ENCODE data around the gene ZNF687. TPM values are rescaled to one million over a fixed set of nuclear protein-coding genes. Genes with fewer than 3 reads are reported as not detected.

The ZNF687 gene
- total RNA-seq, 1 donor from 2014 or later, result 12.4 TPM

GRCh38 chr1:151293093-151293492 lies 11.0 kb downstream of the ZNF687 start:
- DNase-seq (no peak), ATAC-seq (ENCODE audit: poor library complexity) (no peak)
- intact Hi-C loops (cut with DNase I), result no loop called here

GRCh38 chr1:151294742-151295462 lies 12.8 kb downstream of the ZNF687 start:
- no peak for ATAC-seq (ENCODE audit: poor library complexity)
- no peak for DNase-seq
- intact Hi-C loops (cut with DNase I), result loop anchor here (5.0 kb wide), 1 partner anchor 47 kb away; no protein-coding TSS in a partner anchor

GRCh38 chr1:151309811-151310323 lies 27.8 kb downstream of the ZNF687 start:
- DNase-seq (no peak), ATAC-seq (ENCODE audit: poor library complexity) (no peak)
- intact Hi-C loops (cut with DNase I), result no loop called here

DNA sequence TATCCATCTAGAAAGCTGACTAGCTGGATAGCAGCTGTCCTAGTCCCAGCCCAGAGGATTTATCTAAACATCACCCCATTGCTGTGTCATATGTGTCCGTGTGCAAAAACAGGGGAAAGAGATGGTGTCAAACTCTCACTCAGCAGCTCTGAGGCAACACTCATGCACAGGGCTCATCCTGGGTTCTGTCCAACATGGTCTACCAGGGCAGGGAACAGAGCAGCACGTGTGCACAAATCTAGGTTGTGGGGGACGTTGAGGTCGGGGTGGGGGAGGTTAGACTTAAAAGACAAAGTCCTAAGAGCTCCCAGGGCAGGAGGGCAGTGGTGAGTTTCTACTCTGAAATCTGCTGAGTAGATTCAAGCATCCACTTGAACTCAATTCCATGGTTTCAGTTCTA lies 28.9 kb downstream of the ZNF687 start:
- intact Hi-C loops (cut with DNase I), result no loop called here
- no peak for ATAC-seq (ENCODE audit: poor library complexity)
- DNase-seq, result no peak

- ATAC-seq (ENCODE audit: poor library complexity) (peak; percentile 85), DNase-seq (peak; percentile 67)
These were observed 29.7 kb downstream of the ZNF687 start for GRCh38 chr1:151311589-151312331.

DNA sequence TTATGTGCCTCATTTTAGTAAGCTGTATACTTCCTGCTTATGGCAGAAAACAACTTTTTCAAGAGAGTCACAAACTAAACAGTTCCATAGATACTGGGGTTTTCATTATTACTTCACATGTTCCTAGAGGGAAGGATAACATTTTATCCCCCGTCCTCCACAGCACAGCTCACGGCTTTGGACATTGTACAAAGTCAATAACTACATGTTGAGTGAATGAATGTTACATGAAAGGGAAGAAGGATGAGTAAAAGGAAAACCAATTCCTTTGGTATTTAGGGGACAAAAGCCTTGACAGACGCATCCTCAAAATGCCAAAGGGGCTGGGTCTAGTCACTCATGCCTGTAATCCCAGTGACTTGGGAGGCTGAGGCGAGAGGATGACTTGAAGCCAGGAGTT lies 30.3 kb downstream of the ZNF687 start:
- ATAC-seq (ENCODE audit: poor library complexity), result no peak
- intact Hi-C loops (cut with DNase I), result no loop called here

More at GRCh38 chr1:151311589-151312331, 29.7 kb downstream of the ZNF687 start:
- intact Hi-C loops (cut with DNase I), result no loop called here

GRCh38 chr1:151312826-151313225 lies 30.7 kb downstream of the ZNF687 start:
- intact Hi-C loops (cut with DNase I), result no loop called here
- no peak for ATAC-seq (ENCODE audit: poor library complexity)
- DNase-seq, result no peak

More for the DNA sequence above, 30.3 kb downstream of the ZNF687 start:
- DNase-seq, result no peak

DNA sequence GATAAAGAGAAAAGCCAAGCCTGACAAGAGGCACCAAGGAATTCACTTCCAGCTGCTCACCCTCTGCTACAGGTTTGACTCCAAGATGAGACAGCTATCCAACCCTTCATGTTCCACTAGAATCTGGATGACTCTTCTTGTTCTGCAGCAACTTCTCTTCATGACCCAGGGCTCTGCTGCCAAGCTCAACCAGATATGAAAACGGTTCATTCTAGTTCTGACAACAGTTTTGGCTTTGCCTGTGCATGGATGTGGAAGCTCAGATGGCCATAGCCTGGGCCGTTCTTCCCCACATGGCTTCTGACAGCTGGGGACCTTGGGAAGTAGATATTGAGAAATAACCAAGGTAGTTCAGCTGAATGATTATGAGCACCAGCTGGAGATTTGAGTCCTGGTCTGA lies 31.4 kb downstream of the ZNF687 start:
- ATAC-seq (ENCODE audit: poor library complexity) (peak; percentile 57), DNase-seq (peak; percentile 69)
- intact Hi-C loops (cut with DNase I), result no loop called here

- DNase-seq, result peak; percentile 91
- intact Hi-C loops (cut with DNase I), result no loop called here
These were observed 32.2 kb downstream of the ZNF687 start for GRCh38 chr1:151314137-151314875.

DNA sequence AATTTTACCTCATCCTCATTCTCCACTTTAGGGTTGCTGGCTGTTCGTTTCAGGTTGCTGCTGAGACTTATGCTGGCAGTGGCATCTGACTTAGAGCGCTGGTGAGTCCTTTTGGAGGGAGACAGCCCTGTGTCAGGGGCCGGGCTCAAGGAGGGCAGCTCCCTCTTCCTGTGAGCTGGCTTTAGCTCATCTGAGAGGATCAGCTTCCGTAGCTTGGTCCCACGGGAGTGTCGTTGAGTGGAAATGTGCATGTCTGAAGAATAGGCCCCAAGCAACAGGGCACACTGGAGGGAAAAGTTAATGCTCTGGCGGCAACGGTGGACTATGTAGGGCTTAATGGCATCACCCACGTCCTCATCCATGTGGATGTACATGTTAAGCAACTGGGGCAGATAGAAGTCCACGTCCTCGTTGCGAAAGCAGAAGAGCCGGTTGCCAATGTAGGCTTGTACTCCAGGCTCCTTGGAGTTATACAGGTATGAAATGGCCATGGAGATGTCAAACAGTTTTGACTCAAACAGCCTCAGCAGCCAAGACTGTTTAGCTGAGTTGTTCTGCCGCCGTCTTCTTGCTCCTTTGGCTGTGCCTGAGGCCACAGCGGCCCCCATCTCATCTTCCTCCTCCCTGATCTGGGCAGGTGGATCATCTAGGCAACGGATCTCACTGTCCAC lies 33.6 kb downstream of the ZNF687 start:
- DNase-seq (no peak), ATAC-seq (ENCODE audit: poor library complexity) (no peak)
- intact Hi-C loops (cut with DNase I), result no loop called here

More at GRCh38 chr1:151314137-151314875, 32.2 kb downstream of the ZNF687 start:
- peak; percentile 74 for ATAC-seq (ENCODE audit: poor library complexity)

- ATAC-seq (ENCODE audit: poor library complexity) (no peak), DNase-seq (no peak)
- intact Hi-C loops (cut with DNase I), result no loop called here
These were observed 36.9 kb downstream of the ZNF687 start for GRCh38 chr1:151318975-151319374.

DNA sequence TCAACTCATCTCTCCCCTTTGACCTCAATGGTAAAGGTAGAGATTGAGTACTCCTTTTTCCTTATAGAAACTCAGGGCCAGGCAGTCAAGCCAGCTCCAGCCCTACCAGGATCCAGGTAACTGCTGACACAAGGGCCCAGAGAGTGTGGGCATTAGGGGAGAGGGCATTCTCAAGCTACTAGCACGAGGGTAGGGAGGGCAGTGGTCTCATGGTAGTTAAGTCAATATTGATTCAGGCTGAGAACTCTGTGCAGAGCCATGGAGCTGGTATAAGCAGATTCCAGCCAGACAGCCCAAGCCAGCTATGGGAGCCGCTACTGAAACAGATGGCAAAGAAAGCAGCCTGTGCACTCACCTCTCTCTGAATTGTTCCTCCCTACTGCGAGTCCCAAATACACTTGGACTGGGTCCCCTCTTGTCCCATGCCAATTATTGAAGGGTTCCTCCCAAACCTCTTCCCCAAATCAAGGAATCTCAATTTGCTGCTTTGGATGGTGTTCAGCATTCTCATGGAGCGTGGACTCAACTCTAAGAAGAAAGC lies 42.4 kb downstream of the ZNF687 start:
- no peak for ATAC-seq (ENCODE audit: poor library complexity)
- intact Hi-C loops (cut with DNase I), result no loop called here
- no peak for DNase-seq

DNA sequence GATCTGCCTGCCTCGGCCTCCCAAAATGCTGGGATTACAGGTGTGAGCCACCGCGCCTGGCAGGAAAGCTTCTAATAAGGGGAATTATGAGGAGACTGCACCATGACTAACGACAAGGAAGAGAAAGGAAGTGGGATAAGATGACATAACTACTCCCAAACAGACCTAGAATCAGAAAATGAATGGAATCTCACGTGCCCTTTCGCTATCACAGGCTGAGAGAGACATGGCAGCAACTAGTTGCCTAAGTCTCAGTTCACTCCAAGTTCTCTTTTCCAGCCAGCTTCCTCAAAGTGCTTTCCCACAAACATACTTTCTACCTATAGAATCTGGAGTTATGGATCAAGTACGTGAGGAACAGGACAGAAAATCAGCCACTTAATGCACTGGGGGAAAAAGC lies 43.1 kb downstream of the ZNF687 start:
- no peak for DNase-seq
- intact Hi-C loops (cut with DNase I), result no loop called here

DNA sequence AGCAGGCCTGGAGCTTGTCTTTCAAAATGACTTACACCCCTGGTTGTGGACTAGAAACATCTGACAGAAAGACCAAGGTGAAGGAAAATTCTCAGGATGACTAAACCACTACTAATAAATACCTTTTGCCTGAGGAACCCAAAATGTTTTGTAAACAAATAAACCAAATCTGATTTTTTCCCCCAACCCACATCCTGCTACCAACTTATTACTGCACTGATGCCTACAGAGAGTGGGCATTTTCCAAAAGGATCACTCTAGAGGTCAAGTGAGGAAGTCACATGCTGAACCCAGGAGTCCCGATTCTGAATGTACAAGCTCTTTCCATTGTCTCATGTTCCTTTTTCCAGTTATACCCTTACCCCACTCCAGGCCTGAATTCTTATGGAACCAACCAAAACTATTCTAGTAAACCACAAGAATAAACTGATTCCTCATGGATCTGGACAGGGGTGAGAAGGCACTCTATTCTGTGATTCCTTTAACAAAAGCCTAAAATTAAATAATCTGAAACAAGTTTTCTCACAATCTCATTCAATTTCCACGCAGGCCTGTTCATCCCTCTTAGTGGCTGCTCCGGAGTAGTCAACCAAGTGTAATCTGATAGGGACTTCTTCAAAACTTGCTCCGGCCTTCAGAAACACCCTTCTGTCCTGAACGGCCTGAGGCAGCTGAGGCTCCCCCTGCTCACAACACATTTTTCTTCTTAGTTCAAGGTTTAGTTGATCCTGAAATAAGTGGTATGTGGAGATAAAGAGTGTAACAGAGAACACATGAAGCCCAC lies 43.7 kb downstream of the ZNF687 start:
- intact Hi-C loops (cut with DNase I), result no loop called here
- ATAC-seq (ENCODE audit: poor library complexity), result no peak
- no peak for DNase-seq

More for the DNA sequence above, 43.1 kb downstream of the ZNF687 start:
- ATAC-seq (ENCODE audit: poor library complexity), result no peak

DNA sequence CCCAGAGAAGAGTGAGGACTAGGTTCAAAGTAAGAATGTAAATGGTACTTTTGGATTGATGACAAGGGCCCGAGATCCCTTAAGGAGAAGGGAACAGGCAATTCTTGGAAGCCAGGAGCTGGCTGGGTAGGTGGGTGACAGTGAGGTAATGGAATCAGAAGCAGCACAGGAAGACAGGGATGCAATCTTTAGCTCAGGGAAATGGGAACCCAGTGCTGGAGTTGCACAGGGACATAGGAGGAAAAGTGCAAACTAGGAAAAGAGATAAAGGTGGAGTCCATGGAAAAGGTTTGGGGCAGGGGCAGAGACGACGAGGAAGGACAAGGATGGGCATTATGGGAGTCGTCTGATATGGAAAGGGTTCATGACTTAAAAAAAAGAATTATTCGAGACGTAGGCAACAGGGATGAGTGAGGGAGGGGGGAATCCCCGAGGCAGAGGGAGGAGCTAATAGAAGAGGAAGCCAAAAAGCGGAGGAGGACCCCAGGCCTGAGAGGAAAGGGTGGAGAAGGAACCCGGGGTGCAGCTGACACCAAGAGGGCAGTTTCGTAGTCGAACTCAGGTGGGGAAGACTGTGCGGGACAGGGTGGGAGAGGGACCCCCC lies 44.6 kb downstream of the ZNF687 start:
- intact Hi-C loops (cut with DNase I), result no loop called here
- ATAC-seq (ENCODE audit: poor library complexity), result peak; percentile 68
- peak; percentile 59 for DNase-seq

- DNase-seq (peak; percentile 89), ATAC-seq (ENCODE audit: poor library complexity) (peak; percentile 99)
- intact Hi-C loops (cut with DNase I), result no loop called here
These were observed 45.3 kb downstream of the ZNF687 start, which contains the start of gene PI4KB for GRCh38 chr1:151327223-151327902. Gene PI4KB (minus strand): TSS chr1:151327416. CDS start chr1:151316481, 10,935 bp downstream.

Data from Right ventricle myocardium superior (tissue), 1 donor.